BE2C (cell line): Measurements from ENCODE around the gene RIMS4.

Experiments
- DNase-seq: peaks from one replicate; pipeline ENCODE4 v3.0.0-alpha.2; 2020
- H3K27me3 ChIP-seq: fragments of 250-450 bp; sonication (Bioruptor Pico); 2 replicates; pipeline ENCODE4 v1.5.1; 2020; ENCODE audit warnings: mild to moderate bottlenecking
- H3K36me3 ChIP-seq: fragments of 250-450 bp; sonication (Bioruptor Pico); 2 replicates; pipeline ENCODE4 v1.5.1; 2020; ENCODE audit warnings: mild to moderate bottlenecking
- H3K4me1 ChIP-seq: fragments of 250-450 bp; sonication (Bioruptor Pico); 2 replicates; pipeline ENCODE4 v1.5.1; 2020
- H3K4me3 ChIP-seq: 2 replicates; pipeline ENCODE4 v1.5.1; 2011; ENCODE audit warnings: low read depth, low read length
- H3K9me3 ChIP-seq: fragments of 250-450 bp; sonication (Bioruptor Pico); 2 replicates; pipeline ENCODE4 v1.5.1; 2020
- CTCF ChIP-seq: IDR thresholded peaks from 2 replicates; pipeline ENCODE4 v1.5.1; 2012; ENCODE audit warnings: mild to moderate bottlenecking, low read depth, low read length

Gene RIMS4

GRCh38 chr20:44742304-44743079, 67.9 kb downstream of the RIMS4 start:
- TF ChIP-seq CTCF = no peak
- peaks cover 13% of the 10 kb centered on the region for H3K27me3 ChIP-seq

DNA sequence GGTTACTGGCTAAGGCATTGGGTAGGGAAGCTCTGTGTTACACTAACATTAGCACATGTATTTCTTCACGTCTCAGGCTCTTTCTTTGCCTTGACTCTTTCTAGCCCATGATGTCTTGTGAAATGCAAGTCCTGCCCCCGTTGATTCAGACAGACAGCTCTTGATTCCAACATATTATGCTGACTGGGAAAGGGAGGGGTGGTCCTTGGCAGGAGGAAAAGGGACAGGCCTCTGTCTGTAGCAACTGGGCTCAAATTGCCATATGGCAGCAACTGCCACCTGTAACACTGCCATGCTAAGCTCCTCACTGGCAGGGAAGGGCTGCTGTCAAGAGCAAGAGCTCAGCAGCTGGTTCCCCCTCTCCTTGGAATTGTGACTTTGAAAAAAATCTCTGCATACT, 70.4 kb downstream of the RIMS4 start:
- no peaks in the 10 kb centered on the region for H3K27me3 ChIP-seq
- no peak for DNase-seq
- no peak overlapping the region for H3K4me3 ChIP-seq

More at GRCh38 chr20:44742304-44743079, 67.9 kb downstream of the RIMS4 start:
- Histone ChIP-seq H3K4me3 (no peak overlapping the region), H3K9me3 (no peaks in the 10 kb centered on the region), H3K36me3 (no peaks in the 10 kb centered on the region), H3K4me1 (peaks cover 12% of the 10 kb centered on the region)
- DNase-seq = no peak

DNA sequence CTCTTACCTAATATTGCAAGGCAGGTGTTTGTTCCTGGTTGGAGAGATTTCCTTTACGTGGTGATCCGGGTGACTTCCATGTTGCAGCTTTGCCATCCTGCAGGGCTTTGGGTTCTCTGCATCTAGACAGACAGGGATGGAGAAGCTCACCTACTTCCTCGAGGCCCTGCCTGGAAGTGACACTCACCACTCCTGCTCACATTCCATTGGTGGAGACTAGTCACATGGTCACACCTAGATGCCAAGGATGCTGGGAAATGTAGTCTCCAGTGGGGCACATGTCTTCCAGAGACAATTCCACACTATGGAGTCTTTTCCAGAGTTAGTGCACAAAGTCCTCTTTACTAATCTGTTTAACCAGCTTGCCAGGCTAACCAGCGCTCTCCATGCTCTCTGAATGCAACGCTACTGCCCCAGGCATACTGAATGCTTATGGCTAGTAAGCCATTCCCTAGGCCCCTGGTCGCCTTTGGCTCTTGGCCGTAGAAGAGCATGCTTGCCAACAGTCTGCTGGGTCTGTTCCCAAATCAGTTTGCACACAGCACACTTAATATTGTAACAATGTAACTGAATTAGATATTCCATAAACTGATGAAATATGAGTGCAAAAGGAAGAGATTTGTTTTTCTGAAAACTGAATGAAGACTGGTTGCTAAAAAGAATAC, 71.4 kb downstream of the RIMS4 start:
- no peaks in the 10 kb centered on the region for H3K9me3 ChIP-seq
- no peak for TF ChIP-seq CTCF
- H3K4me3 ChIP-seq = peak overlapping the region; percentile 17; the same call in 1 of the 2 replicates
- no peaks in the 10 kb centered on the region for H3K36me3 ChIP-seq
- DNase-seq = peak; percentile 87
- 0 out of 2 replicates have a peak, but pooled peaks cover 3% of the 10 kb centered on the region for H3K4me1 ChIP-seq
- H3K27me3 ChIP-seq = no peaks in the 10 kb centered on the region

More for the DNA sequence above, 70.4 kb downstream of the RIMS4 start:
- no peak for TF ChIP-seq CTCF
- H3K36me3 ChIP-seq = no peaks in the 10 kb centered on the region
- 0 out of 2 replicates have a peak, but pooled peaks cover 3% of the 10 kb centered on the region for H3K4me1 ChIP-seq
- H3K9me3 ChIP-seq = no peaks in the 10 kb centered on the region

- DNase-seq = no peak
- 0 out of 2 replicates have a peak, but pooled peaks cover 3% of the 10 kb centered on the region for H3K4me1 ChIP-seq
- no peaks in the 10 kb centered on the region for H3K9me3 ChIP-seq
- no peak overlapping the region for H3K4me3 ChIP-seq
- no peaks in the 10 kb centered on the region for H3K36me3 ChIP-seq
- no peak for TF ChIP-seq CTCF
- H3K27me3 ChIP-seq = no peaks in the 10 kb centered on the region
These were observed 73.2 kb downstream of the RIMS4 start for GRCh38 chr20:44737116-44737515.

DNA sequence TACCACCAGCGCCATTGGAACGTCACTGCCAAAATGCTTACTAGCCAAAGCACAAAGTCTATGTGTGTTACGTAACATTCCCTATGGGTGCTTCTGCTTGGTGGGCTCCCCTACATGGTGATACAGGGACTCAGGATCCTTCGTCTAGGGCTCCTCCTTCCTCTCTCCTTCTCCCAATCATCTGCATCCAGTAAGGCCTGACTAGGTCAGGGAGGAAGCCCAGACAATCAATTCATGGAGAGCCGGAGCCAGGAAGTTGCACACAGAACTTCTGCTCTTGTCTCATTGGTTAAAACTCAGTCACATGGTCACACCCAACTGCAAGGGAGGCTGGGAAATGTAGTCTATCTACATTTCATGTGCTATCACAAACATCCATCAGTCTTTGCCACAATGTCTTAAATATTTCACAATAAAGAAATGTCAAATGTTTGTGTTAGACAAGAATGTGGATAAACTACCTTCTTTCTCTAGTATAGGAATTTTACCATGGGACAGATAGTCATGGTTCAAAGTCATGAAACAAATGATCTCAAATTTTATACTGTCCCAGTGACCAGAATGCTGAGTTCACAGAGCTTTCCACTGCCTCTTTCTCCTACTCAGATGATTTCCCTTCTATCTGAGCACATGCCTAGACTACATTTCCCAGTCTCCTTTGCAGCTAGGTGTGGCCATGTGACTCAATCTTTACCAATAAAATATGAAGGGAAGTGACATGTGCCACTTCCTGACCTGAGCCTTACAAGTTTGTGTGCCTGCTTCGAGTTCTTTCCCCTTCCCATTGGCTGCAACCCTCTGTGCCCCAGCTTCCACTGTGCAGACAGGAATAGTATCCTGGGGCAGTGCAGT, 74.0 kb downstream of the RIMS4 start:
- no peak overlapping the region for H3K4me3 ChIP-seq
- DNase-seq = peak; percentile 76
- H3K27me3 ChIP-seq = no peaks in the 10 kb centered on the region
- no peaks in the 10 kb centered on the region for H3K9me3 ChIP-seq
- 0 out of 2 replicates have a peak, but pooled peaks cover 3% of the 10 kb centered on the region for H3K4me1 ChIP-seq
- 0 out of 2 replicates have a peak, but pooled peaks have one; percentile 5 for TF ChIP-seq CTCF
- no peaks in the 10 kb centered on the region for H3K36me3 ChIP-seq
